Measurements from ENCODE around the gene SGPP1.

GRCh38 chr14:63654936-63655335 is 72.9 kb downstream of the SGPP1 start:
- TF ChIP-seq, protein P1, sequence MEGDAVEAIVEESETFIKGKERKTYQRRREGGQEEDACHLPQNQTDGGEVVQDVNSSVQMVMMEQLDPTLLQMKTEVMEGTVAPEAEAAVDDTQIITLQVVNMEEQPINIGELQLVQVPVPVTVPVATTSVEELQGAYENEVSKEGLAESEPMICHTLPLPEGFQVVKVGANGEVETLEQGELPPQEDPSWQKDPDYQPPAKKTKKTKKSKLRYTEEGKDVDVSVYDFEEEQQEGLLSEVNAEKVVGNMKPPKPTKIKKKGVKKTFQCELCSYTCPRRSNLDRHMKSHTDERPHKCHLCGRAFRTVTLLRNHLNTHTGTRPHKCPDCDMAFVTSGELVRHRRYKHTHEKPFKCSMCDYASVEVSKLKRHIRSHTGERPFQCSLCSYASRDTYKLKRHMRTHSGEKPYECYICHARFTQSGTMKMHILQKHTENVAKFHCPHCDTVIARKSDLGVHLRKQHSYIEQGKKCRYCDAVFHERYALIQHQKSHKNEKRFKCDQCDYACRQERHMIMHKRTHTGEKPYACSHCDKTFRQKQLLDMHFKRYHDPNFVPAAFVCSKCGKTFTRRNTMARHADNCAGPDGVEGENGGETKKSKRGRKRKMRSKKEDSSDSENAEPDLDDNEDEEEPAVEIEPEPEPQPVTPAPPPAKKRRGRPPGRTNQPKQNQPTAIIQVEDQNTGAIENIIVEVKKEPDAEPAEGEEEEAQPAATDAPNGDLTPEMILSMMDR (optimal IDR thresholded peaks at IDR 0.05 in 1 of 3, IDR thresholded peaks at IDR 0.05 in 1 of 3, conservative IDR thresholded peaks at IDR 0.05 in 1 of 3; ENCODE audit: extremely low read depth in 1 of 3, insufficient read depth in 2 of 3, low read length in 3 of 3) = no peak
- TF ChIP-seq EZH2 (IDR thresholded peaks at IDR 0.05; ENCODE audit: low read length) = no peak
